ENCODE results near the gene PHLDA3.

Gene PHLDA3

DNA sequence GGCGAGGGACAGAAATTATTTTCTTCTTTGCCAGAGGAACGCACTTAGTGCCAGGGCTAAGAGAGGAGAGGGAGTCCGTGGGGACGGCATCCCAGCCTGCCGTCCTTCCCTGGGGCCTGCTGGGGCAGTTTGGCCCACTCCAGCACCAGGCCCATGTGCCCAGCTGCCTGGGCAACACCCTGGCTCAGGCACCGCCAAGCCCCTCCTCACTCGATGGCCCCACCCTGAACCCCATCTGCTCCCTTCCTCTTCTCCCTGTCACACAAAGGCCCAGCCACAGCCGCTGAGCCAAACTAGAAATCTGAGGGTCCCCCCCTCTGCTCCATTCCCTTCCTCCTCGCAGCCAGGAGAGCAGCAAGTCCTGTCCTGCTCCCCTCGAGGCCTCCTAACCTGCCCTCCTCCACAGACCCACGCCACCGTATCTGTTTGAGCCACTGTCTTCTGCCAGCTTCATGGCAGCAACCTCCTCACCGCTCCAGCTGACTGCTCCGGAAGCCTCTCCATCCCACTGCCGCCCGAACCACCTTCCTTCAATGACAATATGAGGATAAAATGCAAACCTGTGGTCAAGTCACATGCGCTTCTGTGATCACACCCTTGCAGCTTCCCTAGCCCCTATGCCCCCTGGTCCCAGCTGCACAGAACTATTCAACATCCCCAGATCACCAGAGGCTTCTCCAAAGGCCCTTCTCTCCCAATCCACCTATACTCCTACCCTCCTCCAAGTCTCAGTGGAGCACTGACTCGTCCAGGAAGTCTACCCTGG lies 39.1 kb downstream of the PHLDA3 start:
- no peak for DNase-seq (ENCODE audit: low read depth, low spot score)

DNA sequence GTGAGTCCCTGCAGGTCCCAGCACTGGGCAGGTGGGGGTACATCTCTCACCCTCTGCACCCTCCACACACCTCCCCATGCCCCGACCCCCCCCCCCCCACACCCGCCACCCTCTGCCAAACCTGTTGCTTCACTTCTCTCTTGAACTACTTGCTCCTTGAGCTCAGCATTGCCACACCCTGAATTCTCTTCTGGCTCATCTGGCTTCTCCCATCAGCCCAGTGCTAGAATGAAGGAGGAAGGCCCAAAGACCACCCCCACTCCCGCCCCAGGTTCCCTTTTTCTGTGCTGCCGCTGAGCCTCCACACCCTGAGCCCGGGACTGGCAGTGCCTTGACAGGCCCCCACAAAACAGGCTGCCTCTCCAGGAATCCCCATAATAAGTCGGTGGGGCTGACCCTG lies 41.0 kb downstream of the PHLDA3 start:
- DNase-seq (ENCODE audit: low read depth, low spot score), result no peak

DNA sequence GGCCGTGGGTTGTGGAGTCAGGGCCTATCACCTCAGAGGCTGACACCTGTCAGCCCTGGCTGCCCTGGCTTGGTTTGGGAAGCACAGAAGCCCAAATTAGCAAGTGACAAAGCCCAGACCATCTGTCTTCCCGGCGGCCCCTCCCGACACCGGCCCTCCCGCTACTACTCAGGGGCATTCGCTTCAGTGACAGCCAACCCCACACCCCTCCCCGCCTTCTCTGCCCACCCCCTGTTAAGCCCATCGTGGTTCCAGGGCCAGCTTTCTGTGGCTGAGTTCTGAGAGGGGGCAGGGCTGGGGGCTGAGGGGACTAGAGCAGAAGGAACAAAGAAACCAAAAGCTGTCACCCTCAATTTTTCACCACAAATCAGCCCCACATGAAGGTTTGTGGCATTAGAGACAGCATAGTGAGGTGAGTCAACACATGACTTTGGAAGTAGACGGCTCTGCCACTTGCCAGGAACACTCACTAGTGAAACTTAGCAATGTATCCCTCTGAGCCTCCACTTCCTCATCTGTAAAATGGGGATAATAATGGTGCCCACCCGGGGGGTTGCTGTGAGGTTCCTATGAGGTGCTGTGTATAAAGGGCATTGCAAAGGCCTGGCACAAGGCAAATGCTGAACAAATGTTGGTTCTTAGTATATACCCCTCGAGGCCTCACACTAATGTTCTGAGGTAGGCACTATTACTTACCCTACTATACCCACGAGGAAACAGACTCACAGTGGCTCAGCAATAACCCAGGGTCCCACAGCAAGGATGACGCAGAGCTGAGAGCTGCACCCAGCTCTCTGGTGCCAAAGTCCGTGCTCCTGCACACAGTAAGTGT lies 42.3 kb downstream of the PHLDA3 start:
- DNase-seq (ENCODE audit: low read depth, low spot score), result peak; percentile 65

DNA sequence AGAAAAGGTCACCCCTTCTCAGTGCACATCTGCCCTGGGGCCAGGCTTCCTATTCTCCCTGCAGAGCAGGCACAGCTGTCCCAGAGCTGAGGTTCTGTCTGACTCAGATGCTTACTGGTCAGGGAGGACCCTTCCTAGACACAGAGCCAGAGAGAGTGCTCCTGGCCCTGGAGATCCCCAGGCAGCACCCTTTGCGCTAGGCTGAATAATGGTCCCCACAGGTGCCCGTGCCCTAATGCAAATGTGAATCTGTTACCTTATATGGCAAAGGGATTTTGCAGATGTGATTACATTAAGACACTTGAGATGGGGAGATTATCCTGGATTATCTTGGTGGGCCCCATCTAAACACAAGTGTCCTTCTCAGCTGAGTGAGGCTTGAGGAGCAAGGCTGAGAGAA lies 44.8 kb downstream of the PHLDA3 start:
- DNase-seq (ENCODE audit: low read depth, low spot score), result no peak

DNA sequence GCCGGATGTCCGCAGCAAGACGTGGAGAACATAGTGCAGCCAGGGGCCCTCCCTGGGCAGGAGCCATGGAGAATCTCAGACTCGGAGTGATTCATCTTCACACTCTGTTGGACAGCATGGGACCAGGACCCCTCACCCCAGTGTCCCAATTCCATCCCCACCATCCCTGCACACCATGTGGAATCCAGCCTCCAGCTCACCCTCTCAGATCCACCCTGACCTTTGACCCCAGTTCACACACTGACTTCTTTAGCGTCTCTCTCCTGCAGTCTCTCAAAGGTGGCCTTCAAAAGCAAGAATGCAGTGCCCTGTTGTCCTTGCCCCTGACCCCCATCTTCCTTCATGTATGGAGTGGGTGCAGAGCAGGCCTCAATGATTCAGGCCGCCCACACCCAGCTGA lies 45.3 kb downstream of the PHLDA3 start:
- no peak for DNase-seq (ENCODE audit: low read depth, low spot score)

DNA sequence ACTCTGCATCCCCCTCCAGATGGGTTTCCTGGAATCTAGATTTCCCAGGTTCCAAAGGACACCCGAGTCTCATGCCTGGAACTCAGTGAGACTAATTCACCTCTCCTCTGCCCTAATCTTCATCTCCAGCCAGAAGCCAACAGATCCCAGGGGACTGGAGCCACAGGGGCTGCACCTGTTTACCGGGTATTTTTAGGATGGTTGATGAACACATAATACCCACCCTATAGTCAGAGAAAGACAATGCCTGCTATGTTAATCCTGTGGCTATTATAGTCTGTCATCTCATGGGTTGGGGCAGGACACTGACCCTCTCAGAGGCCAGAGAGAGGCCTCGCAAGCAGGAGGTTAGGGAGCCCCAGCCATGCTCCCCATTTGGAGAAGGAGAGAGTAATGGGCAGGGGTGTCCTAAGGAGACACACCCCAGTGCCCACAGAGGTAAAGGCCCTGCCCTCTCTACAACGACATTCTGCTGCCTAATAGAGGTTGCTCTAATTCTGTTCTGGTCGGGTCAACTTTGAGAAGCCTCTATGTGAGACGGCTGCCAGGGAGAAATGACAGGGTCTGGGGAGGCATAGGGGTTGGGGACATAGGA lies 46.5 kb downstream of the PHLDA3 start:
- DNase-seq (ENCODE audit: low read depth, low spot score), result no peak

DNA sequence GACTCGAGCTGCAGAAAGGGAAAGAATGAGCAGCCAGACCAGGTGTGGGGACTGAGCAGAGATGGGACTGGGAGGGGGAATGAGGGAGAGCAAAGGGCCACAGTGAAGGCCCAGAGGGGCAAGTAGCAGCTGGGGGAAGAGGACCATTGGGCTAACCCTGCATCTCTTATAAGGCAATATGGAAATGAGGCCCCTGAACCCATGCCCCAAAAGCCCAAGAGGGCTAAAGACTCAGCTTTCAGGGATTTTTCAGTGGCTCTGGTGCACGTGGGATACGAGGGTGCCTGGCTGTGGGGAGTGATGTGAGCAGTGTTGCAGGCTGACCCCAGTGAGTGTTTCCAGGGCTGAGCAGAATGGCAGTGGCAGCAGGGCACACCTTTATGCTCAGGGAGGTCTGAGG lies 47.0 kb downstream of the PHLDA3 start:
- no peak for DNase-seq (ENCODE audit: low read depth, low spot score)

DNA sequence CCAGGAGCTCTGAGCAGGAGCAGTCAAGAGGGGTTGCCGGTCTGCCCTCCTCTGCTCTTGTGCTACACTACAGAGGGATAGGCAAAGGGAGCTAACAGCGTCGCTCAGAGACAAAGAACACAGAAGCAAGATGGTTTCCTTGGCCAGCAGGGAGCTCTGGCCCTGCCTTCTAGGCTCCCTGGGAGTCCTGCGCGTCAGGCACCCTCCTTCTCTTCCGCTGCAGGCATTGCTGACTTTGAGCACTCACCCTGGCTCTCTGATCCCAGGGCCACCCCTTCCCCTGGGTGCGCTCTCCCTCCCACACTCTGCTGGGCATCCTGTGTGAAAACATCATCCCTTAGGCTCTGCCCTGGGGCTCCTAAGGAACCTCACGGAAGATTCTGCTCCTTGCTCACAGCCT lies 47.9 kb downstream of the PHLDA3 start:
- no peak for DNase-seq (ENCODE audit: low read depth, low spot score)

DNA sequence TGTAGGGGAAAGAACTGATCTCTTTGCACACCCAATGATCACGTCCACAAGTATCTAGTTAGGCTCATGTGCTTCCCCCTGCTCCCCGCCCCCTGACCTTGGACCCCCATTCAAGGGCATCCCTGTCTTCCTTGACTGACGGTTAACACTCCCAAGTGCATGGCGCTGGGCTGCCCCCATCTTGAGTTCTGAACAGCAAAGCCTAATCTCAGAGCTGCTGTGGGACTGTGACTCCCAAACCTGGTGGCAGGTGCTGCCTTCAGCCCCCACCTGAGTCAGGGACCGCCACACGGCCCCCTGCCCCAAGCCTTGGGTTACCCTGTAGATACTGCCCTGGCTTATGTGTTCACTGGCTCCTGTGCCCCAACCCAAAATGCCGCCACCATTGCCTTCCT lies 48.4 kb downstream of the PHLDA3 start:
- no peak for DNase-seq (ENCODE audit: low read depth, low spot score)

DNA sequence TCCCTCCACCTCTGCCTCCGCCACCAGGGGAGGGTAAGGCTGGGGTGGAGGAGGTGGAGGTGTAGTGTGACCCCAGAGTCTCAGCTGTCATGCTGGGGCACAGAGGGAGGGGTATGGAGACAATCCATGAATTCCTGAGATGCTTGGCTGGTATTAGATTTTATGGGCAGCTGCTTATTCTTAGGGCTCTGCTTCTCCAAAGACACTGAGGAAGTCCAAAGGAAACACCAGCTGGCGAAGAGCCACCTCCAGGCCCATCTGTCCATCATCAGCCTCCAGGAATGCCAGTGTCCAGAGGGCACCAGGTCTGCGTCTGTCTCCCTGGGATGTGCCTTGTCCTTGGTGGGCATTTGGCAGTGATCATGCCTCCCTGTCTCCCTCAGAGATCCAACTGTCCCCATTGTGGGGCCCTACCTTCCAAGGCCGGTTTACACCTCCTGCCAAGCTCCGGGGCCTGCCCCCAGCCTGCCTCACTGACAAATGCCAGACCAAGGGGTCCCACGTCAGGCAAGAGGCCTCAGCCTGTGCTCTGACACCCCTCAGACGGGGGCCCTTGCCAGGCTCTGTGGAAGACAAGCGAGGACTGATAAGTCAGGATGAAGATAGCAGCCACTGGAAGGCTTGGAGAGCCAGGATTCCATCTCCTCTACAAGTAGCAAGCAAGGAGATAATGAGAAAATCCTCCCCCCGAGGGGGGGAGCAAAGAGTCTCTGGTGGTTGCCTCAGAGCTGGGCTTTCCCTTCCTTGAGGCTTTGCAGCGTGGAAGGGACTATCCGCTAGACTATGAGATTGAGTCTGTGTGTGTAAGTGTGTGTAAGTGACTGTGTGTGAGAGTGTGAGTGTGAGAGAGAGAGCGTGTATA lies 49.0 kb downstream of the PHLDA3 start:
- no peak for DNase-seq (ENCODE audit: low read depth, low spot score)

DNA sequence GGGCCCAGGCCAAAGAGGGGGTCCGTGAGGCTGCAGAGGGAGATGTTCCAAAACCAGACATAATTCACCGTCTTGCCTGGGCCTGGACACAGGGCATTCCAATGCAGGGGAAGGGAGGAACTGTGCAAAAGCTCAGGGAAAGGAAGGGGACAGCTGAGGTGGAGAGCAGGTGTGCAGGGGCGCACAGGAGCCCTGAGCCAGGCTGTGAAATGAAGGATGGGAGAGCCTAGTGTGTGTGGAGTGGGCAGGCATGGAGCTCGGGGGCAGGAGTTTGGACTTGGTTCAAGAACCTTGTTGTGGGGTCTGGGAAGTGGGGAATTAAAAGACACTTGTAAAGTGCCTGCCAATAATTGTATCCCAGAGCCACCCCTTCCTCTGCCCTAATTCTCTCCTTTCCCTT lies 49.7 kb downstream of the PHLDA3 start:
- DNase-seq (ENCODE audit: low read depth, low spot score), result no peak

DNA sequence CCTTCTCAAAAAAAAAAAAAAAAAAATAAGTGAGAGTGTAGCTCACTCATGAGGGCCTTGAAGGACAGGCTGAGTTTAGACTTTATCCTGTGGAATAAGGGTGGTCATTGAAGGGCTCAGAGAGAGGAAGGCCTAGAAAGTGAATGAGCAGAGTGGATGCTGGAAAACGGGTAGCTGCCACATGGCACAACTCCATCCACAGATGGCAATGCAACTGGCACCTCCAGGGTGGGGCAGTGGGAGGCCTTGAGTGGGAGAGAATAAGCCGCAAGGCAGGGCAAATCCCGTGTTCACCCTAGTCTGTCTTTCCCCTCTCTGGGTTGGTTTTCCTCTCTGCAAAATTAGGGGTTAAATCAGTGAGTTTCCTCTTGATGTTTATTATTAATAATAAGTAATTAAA lies 50.5 kb downstream of the PHLDA3 start:
- DNase-seq (ENCODE audit: low read depth, low spot score), result no peak
